HEK293 (cell line): Measurements from ENCODE around the gene SLC24A5.

Experiments used
- CTCF ChIP-seq: fragments of 450-650 bp; formaldehyde crosslinking; IDR thresholded peaks from 2 replicates; pipeline ENCODE4 v1.5.1; 2016; ENCODE audit warnings: missing biosample characterization, missing genetic modification characterization
- HOXA7 ChIP-seq: sonication (generic); formaldehyde crosslinking; IDR thresholded peaks from 2 replicates; pipeline ENCODE4 v1.8.1; 2022; ENCODE audit warnings: missing genetic modification reagents, borderline replicate concordance
- KLF10 ChIP-seq: fragments of 450-650 bp; IDR thresholded peaks from 2 replicates; pipeline ENCODE4 v1.5.1; 2018; ENCODE audit warnings: missing biosample characterization, mild to moderate bottlenecking, missing genetic modification characterization
- MEIS1 ChIP-seq: sonication (generic); formaldehyde crosslinking; IDR thresholded peaks from 2 replicates; pipeline ENCODE4 v1.8.1; 2022; ENCODE audit warnings: missing genetic modification reagents, mild to moderate bottlenecking, borderline replicate concordance
- MZF1 ChIP-seq: fragments of 450-650 bp; formaldehyde crosslinking; IDR thresholded peaks from 2 replicates; pipeline ENCODE4 v1.5.1; 2017; ENCODE audit warnings: missing biosample characterization, missing genetic modification characterization, borderline replicate concordance
- PBX3 ChIP-seq: sonication (generic); formaldehyde crosslinking; IDR thresholded peaks from 2 replicates; pipeline ENCODE4 v1.8.1; 2022; ENCODE audit warnings: mild to moderate bottlenecking, moderate library complexity, missing genetic modification reagents
- TCF7L2 ChIP-seq: IDR thresholded peaks from 2 replicates; pipeline ENCODE4 v1.6.1; 2011; ENCODE audit warnings: low read depth, mild to moderate bottlenecking, inconsistent platforms, low read length, moderate library complexity, borderline replicate concordance
- YY1 ChIP-seq: fragments of 450-650 bp; formaldehyde crosslinking; IDR thresholded peaks from 2 replicates; pipeline ENCODE4 v1.5.1; 2018; ENCODE audit warnings: missing biosample characterization, missing genetic modification characterization
- ZFP3 ChIP-seq: fragments of 450-650 bp; formaldehyde crosslinking; IDR thresholded peaks from 2 replicates; pipeline ENCODE4 v1.5.1; 2016; ENCODE audit warnings: low read depth, missing biosample characterization, missing genetic modification characterization
- ZNF133 ChIP-seq: fragments of 450-650 bp; formaldehyde crosslinking; IDR thresholded peaks from 2 replicates; pipeline ENCODE4 v1.5.1; 2016; ENCODE audit warnings: missing biosample characterization, missing genetic modification characterization
- ZNF202 ChIP-seq: fragments of 450-650 bp; formaldehyde crosslinking; IDR thresholded peaks from 2 replicates; pipeline ENCODE4 v1.5.1; 2016; ENCODE audit warnings: missing biosample characterization, missing genetic modification characterization, borderline replicate concordance
- ZNF660 ChIP-seq: fragments of 450-650 bp; IDR thresholded peaks from 2 replicates; pipeline ENCODE4 v1.5.1; 2018; ENCODE audit warnings: missing biosample characterization, mild to moderate bottlenecking, missing genetic modification characterization
- ZNF792 ChIP-seq: fragments of 450-650 bp; formaldehyde crosslinking; IDR thresholded peaks from 2 replicates; pipeline ENCODE4 v1.5.1; 2016; ENCODE audit warnings: missing biosample characterization, missing genetic modification characterization
- TF ChIP-seq, protein P1 (sequence below): fragments of 450-650 bp; formaldehyde crosslinking; IDR thresholded peaks from 2 replicates; pipeline ENCODE4; 2016; ENCODE audit warnings: missing biosample characterization, missing genetic modification characterization

- TF ChIP-seq ZNF792, result no peak
- TF ChIP-seq CTCF (tag by site-specific recombination), result no peak
- TF ChIP-seq, protein P1, sequence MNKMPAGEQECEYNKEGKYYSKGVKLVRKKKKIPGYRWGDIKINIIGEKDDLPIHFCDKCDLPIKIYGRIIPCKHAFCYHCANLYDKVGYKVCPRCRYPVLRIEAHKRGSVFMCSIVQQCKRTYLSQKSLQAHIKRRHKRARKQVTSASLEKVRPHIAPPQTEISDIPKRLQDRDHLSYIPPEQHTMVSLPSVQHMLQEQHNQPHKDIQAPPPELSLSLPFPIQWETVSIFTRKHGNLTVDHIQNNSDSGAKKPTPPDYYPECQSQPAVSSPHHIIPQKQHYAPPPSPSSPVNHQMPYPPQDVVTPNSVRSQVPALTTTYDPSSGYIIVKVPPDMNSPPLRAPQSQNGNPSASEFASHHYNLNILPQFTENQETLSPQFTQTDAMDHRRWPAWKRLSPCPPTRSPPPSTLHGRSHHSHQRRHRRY (tag by site-specific recombination), result no peak
- no peak for TF ChIP-seq TCF7L2
- no peak for TF ChIP-seq MEIS1
- TF ChIP-seq YY1 (tag by site-specific recombination), result no peak
- TF ChIP-seq PBX3 (CRISPR knock-in tag), result no peak
- TF ChIP-seq ZFP3, result no peak
- no peak for TF ChIP-seq ZNF202
- TF ChIP-seq MZF1 (tag by site-specific recombination), result no peak
- TF ChIP-seq ZNF660, result no peak
- no peak for TF ChIP-seq HOXA7
- TF ChIP-seq KLF10 (tag by site-specific recombination), result no peak
- TF ChIP-seq ZNF133, result no peak
Measured at GRCh38 chr15:48086576-48086975, 34.2 kb upstream of the SLC24A5 start.
